ENCODE measurements around the gene FAM193A. TPM values are rescaled to one million over a fixed set of nuclear protein-coding genes. Genes with fewer than 3 reads are reported as not detected.
"Not testable (repeated sequence)": the region's sequence is repeated elsewhere in the genome, so short reads cannot be mapped to it uniquely, and the experiment has no call there.

The FAM193A gene
- total RNA-seq, 6 experiments from 2014 or later = 20.4 to 22.3 (median 20.8) TPM

GRCh38 chr4:2606960-2607506 lies 70.6 kb downstream of the FAM193A start:
- Mint-ChIP-seq H3K4me3 (no peak overlapping the region), H3K27me3 (ENCODE audit: insufficient read depth) (no peaks in the 10 kb centered on the region; the same call in 1 of the 2 replicates), H3K4me1 (ENCODE audit: low read depth) (peaks cover 6% of the 10 kb centered on the region), H3K36me3 (ENCODE audit: low read depth) (no peaks in the 10 kb centered on the region; the same call in 1 of the 2 replicates), H3K9me3 (no peaks in the 10 kb centered on the region), H3K27ac (no peak overlapping the region)
- TF ChIP-seq, protein P1, sequence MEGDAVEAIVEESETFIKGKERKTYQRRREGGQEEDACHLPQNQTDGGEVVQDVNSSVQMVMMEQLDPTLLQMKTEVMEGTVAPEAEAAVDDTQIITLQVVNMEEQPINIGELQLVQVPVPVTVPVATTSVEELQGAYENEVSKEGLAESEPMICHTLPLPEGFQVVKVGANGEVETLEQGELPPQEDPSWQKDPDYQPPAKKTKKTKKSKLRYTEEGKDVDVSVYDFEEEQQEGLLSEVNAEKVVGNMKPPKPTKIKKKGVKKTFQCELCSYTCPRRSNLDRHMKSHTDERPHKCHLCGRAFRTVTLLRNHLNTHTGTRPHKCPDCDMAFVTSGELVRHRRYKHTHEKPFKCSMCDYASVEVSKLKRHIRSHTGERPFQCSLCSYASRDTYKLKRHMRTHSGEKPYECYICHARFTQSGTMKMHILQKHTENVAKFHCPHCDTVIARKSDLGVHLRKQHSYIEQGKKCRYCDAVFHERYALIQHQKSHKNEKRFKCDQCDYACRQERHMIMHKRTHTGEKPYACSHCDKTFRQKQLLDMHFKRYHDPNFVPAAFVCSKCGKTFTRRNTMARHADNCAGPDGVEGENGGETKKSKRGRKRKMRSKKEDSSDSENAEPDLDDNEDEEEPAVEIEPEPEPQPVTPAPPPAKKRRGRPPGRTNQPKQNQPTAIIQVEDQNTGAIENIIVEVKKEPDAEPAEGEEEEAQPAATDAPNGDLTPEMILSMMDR (IDR thresholded peaks at IDR 0.05) = no peak
- no peak for DNase-seq

GRCh38 chr4:2607822-2608221 lies 71.4 kb downstream of the FAM193A start:
- TF ChIP-seq, protein P1 (IDR thresholded peaks at IDR 0.05) = no peak
- no peaks in the 10 kb centered on the region; the same call in 1 of the 2 replicates for H3K36me3 Mint-ChIP-seq (ENCODE audit: low read depth)
- no peaks in the 10 kb centered on the region; the same call in 1 of the 2 replicates for H3K27me3 Mint-ChIP-seq (ENCODE audit: insufficient read depth)
- H3K4me1 Mint-ChIP-seq (ENCODE audit: low read depth) = peaks cover 6% of the 10 kb centered on the region
- no peak overlapping the region for H3K4me3 Mint-ChIP-seq
- no peaks in the 10 kb centered on the region for H3K9me3 Mint-ChIP-seq
- no peak for DNase-seq
- H3K27ac Mint-ChIP-seq = no peak overlapping the region

DNA sequence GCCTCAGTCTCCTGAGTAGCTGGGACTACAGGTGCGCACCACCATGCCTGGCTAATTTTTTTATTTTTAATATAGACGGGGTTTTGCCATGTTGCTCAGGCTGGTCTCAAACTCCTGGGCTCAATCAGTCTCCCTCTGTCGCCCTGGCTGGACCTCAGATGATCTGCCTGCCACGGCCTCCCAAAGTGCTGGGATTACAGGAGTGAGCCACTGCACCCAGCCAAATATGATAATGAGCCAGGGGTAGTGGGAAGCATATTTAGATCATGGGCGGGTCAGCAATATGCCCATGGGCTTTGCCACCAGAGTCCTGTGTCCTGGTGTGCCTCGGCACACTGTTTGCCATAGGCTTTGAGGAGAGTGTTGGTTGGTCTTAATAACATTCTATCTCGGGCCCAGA lies 71.8 kb downstream of the FAM193A start:
- DNase-seq = no peak
- TF ChIP-seq, protein P1 (IDR thresholded peaks at IDR 0.05) = no peak
- Mint-ChIP-seq H3K4me1 (ENCODE audit: low read depth) (peaks cover 6% of the 10 kb centered on the region), H3K36me3 (ENCODE audit: low read depth) (no peaks in the 10 kb centered on the region; the same call in 1 of the 2 replicates), H3K9me3 (no peaks in the 10 kb centered on the region), H3K27me3 (ENCODE audit: insufficient read depth) (no peaks in the 10 kb centered on the region; the same call in 1 of the 2 replicates), H3K27ac (no peak overlapping the region), H3K4me3 (no peak overlapping the region)

DNA sequence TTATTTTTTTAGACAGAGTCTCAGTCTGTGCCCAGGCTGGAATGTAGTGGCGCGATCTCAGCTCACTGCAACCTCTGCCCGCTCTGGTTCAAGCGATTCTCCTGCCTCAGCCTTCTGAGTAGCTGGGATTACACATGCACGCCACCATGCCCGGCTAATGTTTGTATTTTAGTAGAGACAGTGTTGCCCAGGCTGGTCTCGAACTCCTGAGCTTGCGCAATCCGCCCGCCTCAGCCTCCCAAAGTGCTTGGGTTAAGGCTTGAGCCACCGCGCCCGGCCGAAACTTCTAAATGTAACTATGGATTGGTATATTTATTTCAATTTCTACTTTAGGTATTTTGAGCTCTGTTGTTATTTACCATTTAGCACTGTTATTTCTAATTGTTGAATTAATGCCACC lies 79.4 kb downstream of the FAM193A start:
- Mint-ChIP-seq H3K27ac (no peak overlapping the region), H3K9me3 (no peaks in the 10 kb centered on the region), H3K4me1 (ENCODE audit: low read depth) (peaks cover 27% of the 10 kb centered on the region), H3K27me3 (ENCODE audit: insufficient read depth) (peaks cover 1% of the 10 kb centered on the region; the same call in 1 of the 2 replicates), H3K36me3 (ENCODE audit: low read depth) (peaks cover 4% of the 10 kb centered on the region), H3K4me3 (no peak overlapping the region)
- TF ChIP-seq, protein P1 (IDR thresholded peaks at IDR 0.05) = no peak
- DNase-seq = no peak

DNA sequence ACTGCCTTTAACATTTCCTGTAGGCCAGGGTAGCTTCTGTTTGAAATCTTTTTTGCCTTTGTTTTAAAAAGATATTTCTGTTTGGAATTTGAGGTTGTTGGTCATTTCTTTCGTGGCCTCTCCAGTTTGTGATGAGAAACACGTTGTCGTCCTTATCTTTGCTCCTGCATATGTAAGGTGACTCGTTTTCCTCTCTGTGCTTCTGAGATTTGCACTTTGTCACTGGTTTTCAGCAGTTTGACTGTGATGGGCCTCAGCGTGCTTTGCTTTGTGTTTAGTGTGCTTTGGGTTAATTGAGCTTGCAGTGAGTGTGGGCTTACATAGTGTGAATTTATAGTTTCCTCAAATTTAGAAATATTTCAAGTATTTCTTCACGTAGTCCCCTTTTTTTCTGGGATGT lies 81.5 kb downstream of the FAM193A start:
- Mint-ChIP-seq H3K27me3 (ENCODE audit: insufficient read depth) (peaks cover 4% of the 10 kb centered on the region; the same call in 1 of the 2 replicates), H3K36me3 (ENCODE audit: low read depth) (peaks cover 4% of the 10 kb centered on the region), H3K4me1 (ENCODE audit: low read depth) (peaks cover 27% of the 10 kb centered on the region), H3K9me3 (no peaks in the 10 kb centered on the region), H3K4me3 (no peak overlapping the region), H3K27ac (no peak overlapping the region)
- TF ChIP-seq, protein P1 (IDR thresholded peaks at IDR 0.05) = no peak
- no peak for DNase-seq

GRCh38 chr4:2618729-2619128 lies 82.3 kb downstream of the FAM193A start:
- DNase-seq; H3K9me3 Mint-ChIP-seq; H3K4me3 Mint-ChIP-seq; H3K27me3 Mint-ChIP-seq (ENCODE audit: insufficient read depth); H3K36me3 Mint-ChIP-seq (ENCODE audit: low read depth); H3K27ac Mint-ChIP-seq: not testable (repeated sequence)
- peaks cover 27% of the 10 kb centered on the region for H3K4me1 Mint-ChIP-seq (ENCODE audit: low read depth)
